ENCODE data around the gene IGF2.

Gene IGF2

DNA sequence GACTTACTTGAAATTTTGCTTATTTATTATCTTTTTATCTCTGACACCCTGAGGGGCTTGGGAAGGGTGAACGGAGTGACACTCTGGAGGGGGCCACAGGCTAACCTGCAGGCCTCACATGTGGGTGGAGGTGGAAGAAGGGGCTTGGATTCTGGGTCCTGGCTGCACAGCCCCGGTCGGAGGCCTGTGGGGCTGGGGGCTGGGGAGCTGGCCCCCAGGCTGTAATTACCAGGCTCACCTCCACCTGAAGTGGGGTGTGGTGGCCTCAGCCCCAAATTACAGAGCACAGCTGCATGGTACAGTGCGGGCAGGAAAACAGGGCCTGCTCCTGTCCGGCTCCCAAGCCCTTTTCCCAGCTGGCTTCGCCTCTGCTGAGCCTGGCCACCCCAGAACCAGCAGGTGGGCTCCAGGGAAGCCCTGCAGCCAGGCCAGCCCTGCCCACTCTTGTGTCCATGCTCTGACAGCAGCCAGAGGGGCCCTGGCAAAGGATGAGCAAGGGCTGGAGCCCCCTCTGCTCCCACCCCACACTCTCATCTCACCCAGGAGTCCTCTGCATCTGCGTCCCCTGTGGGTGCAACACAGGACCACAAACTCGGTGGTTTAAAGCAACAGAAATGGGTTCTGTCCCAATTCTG, 48.0 kb downstream of the IGF2 start:
- Mint-ChIP-seq H3K27me3 (peaks cover 36% of the 10 kb centered on the region), H3K27ac (no peak overlapping the region), H3K4me1 (peaks cover 7% of the 10 kb centered on the region), H3K36me3 (no peaks in the 10 kb centered on the region), H3K9me3 (no peaks in the 10 kb centered on the region), H3K4me3 (no peak overlapping the region)
- no peak for DNase-seq
- CTCF ChIA-PET = no interaction called here

DNA sequence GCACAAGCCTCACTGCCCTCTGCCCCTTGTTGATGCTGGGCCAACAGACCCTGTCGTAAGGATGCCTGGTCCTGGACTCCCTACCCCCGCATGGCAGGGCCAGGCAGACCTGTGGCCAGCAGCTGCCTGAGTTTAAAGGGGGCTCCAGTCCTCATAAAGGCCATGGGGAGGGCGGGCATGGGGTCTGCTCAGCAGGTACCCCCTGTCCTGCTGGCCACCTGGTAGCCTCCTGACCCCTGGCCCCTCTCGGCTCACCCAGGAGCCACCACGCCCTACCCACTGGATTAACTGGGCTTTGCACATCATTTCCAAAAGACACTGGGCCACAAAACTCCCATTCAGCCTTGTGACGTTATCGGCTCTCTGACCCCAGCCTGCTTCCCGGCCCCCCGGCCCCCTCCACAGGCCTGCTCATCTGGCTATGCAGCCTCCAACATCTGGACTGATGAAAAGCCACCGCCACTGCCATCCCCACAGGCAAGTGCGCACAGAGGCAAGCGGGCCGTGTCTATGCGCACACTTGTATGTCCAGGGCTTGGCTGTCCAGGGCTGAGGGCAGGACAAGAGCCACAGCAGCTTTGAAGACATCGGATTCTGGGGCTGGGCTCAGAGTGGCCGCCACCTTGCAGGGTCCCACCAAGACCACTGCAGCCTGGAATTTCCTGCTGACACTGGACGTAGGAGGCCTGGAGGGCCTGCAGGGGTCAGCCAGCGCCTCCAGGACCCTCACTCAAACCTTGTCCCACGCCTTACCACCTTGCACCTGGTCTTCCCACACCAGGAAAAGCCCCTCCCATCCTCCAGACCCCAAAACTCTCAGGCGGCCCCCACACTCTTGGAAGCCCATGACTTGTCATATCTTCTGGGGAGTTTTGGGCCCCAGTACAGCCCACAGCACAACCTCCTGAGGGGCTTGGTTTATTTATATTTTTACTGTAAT, 48.7 kb downstream of the IGF2 start:
- peaks cover 7% of the 10 kb centered on the region for H3K4me1 Mint-ChIP-seq
- no peak for DNase-seq
- H3K4me3 Mint-ChIP-seq = no peak overlapping the region
- CTCF ChIA-PET = interaction anchor here (1.2 kb wide), 1 partner anchor 13 kb away, joined by 4 read pairs; no protein-coding TSS in a partner anchor
- H3K27ac Mint-ChIP-seq = no peak overlapping the region
- no peaks in the 10 kb centered on the region for H3K36me3 Mint-ChIP-seq
- H3K9me3 Mint-ChIP-seq = no peaks in the 10 kb centered on the region
- H3K27me3 Mint-ChIP-seq = peaks cover 36% of the 10 kb centered on the region

DNA sequence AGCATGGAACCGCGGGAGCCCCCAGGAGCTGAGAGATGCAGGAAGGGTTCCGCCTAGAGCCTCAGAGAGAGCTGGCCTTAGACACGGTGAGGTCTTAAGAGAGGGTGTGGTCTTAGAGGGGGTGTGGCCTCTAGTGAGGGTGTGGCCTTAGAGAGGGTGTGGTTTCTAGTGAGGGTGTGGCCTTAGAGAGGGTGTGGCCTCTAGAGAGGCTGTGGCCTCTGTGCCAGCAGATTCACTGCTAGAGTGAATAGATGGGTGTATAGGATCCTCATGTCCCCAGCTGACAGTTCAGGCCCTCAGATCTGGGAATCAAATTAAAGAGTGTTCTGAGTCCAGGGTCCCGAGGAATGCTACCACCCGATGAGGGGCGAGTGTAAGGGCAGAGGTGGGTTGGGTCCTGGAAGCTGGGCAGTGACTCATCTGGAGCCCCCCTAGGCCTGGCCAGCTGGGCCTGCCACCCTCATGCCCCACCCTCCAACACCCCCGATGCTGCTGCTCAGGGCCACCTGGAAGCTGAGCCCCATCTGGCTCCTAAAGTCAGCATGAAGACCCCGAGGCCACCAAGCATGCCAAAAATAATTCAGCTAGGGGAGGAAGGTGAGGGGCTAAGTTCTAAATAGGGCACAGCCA, 49.5 kb downstream of the IGF2 start:
- Mint-ChIP-seq H3K27ac (no peak overlapping the region), H3K27me3 (peaks cover 43% of the 10 kb centered on the region), H3K4me3 (no peak overlapping the region), H3K36me3 (no peaks in the 10 kb centered on the region), H3K4me1 (peaks cover 7% of the 10 kb centered on the region), H3K9me3 (peaks cover 2% of the 10 kb centered on the region)
- CTCF ChIA-PET = interaction anchor here (1.2 kb wide), 1 partner anchor 12 kb away, joined by 4 read pairs; no protein-coding TSS in a partner anchor
- peak; percentile 39 for DNase-seq

DNA sequence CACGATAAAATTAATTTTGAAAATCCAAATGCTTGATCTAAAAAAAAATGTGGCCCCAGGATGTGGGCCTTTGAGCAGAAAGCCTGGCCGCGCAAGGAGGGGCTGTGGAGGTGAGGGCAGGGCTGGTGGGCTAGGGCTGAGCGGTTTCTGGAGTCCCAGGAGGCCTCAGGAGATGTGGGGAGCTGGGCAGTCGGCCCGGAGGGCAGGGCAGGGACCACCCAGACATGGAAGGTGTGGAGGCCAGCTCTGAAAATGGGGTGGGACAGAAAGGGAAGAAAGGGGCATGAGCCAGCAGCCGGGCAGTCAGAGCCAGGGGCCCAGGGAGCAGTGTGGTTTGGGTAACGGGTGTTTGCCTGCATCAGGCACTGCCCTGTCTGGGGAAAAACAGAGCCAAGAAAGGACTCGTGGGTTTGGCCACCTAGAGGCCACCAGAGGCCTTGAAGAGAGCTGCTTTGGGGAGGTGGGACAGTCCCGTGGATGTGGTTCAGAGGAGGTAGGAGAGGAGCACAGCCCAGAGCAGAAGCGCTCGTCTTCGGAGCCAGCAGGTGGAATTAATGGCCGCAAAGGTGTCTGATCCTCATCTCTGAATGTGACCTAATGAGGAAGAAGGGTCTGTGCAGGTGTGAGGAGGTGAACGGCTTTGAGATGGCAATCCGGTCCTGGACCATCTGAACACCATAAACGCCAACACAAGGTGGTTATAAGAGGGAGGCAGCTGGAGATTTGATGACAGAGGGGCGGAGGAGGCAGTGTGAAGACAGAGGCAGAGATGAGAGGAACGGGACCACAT, 50.2 kb downstream of the IGF2 start:
- peaks cover 7% of the 10 kb centered on the region for H3K9me3 Mint-ChIP-seq
- H3K27me3 Mint-ChIP-seq = peaks cover 43% of the 10 kb centered on the region
- no peak overlapping the region for H3K4me3 Mint-ChIP-seq
- H3K4me1 Mint-ChIP-seq = peaks cover 7% of the 10 kb centered on the region
- no peaks in the 10 kb centered on the region for H3K36me3 Mint-ChIP-seq
- no peak for DNase-seq
- CTCF ChIA-PET = interaction anchor here (1.2 kb wide), 1 partner anchor 12 kb away, joined by 4 read pairs; no protein-coding TSS in a partner anchor
- H3K27ac Mint-ChIP-seq = no peak overlapping the region

DNA sequence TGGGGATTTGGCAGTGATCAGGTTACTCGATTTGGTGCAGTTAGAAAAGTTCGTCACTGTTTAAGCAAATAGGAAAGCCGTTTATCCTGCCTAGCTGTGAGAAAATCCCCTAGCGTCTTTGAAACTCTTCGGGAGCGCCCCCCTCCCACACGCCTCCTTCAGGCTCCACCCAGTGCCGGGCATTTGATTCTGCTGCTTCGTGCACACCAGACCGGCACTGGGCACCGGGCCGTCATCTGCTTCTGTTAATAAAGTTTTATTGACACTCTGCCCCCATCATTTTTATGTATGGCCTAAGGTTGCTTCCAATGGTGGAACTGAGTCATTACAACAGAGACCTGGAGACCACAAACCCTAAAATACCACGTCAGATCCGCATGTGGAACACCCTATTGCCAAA, 50.9 kb downstream of the IGF2 start:
- peaks cover 36% of the 10 kb centered on the region for H3K27me3 Mint-ChIP-seq
- CTCF ChIA-PET = interaction anchor here (0.9 kb wide), 1 partner anchor 52 kb away, joined by 3 read pairs; no protein-coding TSS in a partner anchor
- no peak overlapping the region for H3K4me3 Mint-ChIP-seq
- DNase-seq = no peak
- peaks cover 10% of the 10 kb centered on the region for H3K9me3 Mint-ChIP-seq
- H3K4me1 Mint-ChIP-seq = peaks cover 5% of the 10 kb centered on the region
- no peak overlapping the region for H3K27ac Mint-ChIP-seq
- H3K36me3 Mint-ChIP-seq = no peaks in the 10 kb centered on the region

DNA sequence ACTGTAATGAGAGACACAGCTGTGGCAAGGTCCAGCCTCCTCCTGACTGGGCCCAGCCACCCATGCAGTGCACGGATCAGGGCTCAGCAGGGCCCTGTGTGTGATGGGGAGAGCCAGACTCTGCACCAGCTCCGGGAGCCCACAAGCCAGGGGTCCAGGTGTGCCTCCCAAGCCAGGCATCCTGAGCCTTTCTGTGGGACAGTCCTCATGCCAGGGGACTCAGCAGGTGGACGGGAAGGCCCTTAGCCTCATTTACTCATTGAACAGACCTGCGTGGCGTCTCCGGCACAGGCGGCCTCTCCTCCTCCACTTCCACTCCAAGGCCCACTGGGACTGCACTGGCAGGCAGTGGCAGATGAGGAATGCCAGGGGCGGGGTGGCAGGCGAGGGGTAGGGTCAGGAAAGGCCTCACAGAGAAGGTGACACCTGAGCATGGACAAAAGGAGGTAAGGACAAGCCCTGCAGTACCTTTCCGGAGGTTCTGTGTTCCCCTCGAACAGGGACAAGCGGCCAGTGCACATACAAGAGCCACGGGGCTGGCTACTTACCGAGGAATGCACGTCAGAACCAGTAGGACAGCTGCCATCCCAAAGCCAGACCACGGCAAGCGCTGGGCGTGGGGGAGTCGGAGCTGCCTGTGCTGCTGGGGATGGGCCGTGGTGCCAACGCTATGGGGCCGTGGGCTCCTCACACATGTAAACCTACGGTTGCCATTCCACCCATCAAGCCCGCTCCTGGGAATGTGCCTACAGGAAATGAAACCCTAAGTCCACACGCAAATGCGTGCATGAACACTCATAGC, 52.7 kb downstream of the IGF2 start:
- no peaks in the 10 kb centered on the region for H3K36me3 Mint-ChIP-seq
- H3K4me3 Mint-ChIP-seq = no peak overlapping the region
- CTCF ChIA-PET = no interaction called here
- no peak for DNase-seq
- peaks cover 10% of the 10 kb centered on the region for H3K9me3 Mint-ChIP-seq
- H3K4me1 Mint-ChIP-seq = no peaks in the 10 kb centered on the region
- no peak overlapping the region for H3K27ac Mint-ChIP-seq
- peaks cover 25% of the 10 kb centered on the region for H3K27me3 Mint-ChIP-seq

DNA sequence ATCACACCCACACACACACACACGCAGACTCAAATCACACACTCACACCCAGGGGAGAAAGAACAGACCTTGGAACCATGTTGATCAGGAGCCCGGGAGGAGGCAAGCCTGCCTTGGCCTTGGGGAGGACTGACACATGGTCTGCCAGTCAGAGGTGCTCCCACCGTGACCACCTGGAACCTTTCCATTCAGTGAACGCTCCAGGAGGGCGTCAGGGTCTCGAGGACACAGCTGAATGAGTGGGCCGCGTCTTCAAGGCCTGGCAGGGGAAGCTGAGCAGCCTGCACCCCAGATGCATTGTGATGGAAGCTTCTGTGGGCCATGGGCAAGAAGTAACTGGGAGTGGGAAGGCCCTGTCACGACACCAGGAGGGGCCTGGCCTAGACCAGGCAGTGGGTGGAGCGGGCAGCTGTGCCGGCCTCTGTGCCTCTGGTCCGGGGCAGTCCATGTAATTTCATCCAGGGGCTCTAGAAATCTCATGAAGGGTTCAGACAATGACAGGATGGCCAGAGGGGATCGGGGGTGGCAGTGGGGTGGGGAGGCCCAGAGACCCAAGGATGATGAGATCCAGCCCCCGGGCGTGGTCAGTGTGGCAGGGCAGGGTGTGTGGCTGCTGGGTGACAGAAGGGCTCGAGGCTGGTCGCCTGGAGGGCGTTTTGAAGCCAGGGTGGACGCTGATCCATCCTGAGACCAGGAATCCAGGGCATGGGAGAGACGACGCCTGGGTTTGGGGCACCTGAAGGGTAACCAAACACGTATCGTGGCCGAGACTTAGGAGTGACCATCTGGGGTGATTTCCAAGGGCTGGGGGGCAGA, 53.7 kb downstream of the IGF2 start:
- Mint-ChIP-seq H3K36me3 (no peaks in the 10 kb centered on the region), H3K4me3 (no peak overlapping the region), H3K4me1 (no peaks in the 10 kb centered on the region), H3K27ac (no peak overlapping the region), H3K9me3 (peaks cover 10% of the 10 kb centered on the region), H3K27me3 (peaks cover 25% of the 10 kb centered on the region)
- no peak for DNase-seq
- CTCF ChIA-PET = no interaction called here

DNA sequence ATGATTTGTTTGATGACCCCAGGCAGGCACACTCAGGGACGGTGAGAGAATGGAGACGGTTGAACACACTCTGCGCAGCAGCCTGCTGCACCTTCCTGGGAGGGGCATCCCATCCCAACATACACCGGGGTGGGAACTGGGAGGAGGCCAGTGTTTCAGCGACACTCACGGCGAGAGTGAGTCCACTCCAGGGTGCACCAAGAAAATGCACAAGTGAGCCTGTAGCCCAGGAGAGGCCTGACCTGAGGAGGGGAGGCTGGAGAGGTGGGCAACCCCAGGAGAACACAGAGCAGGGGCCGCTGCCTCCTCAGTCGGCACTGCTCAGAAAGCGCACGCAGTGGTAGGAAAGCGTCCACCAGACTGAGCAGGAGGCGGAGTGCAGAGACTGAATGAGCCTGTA, 54.5 kb downstream of the IGF2 start:
- Mint-ChIP-seq H3K36me3 (no peaks in the 10 kb centered on the region), H3K4me1 (no peaks in the 10 kb centered on the region), H3K27me3 (peaks cover 24% of the 10 kb centered on the region), H3K9me3 (peaks cover 10% of the 10 kb centered on the region), H3K4me3 (no peak overlapping the region), H3K27ac (no peak overlapping the region)
- DNase-seq = no peak
- CTCF ChIA-PET = no interaction called here
